Spleen (tissue), 7 donors: Measurements from ENCODE around the gene EYA2.

Experiments used
- CTCF ChIP-seq, 11 experiments: fragments of 200-600 bp in 7 of 11; fragments of 450-650 bp in 4 of 11; sonication (generic) in 4 of 11; IDR thresholded peaks in 8 of 11; conservative IDR thresholded peaks in 3 of 11; 1 replicate in 7 of 11; 2 replicates in 4 of 11; pipeline versions ENCODE4 v1.4.0 to v1.8.0; 2016 to 2021; ENCODE audit warnings: antibody characterized with exemption in 11 of 11, inconsistent platforms in 4 of 11, mild to moderate bottlenecking in 1 of 11
- POLR2A ChIP-seq, 3 donors: fragments of 450-650 bp; IDR thresholded peaks; one replicate each; pipeline ENCODE4 v1.5.1; 2017; ENCODE audit warnings: antibody characterized with exemption in 3 of 3, mild to moderate bottlenecking in 1 of 3
- POLR2AphosphoS5 ChIP-seq, 3 donors: sonication (generic); formaldehyde crosslinking; IDR thresholded peaks; one replicate each; pipeline ENCODE4 v1.5.1; 2017; ENCODE audit warnings: antibody characterized with exemption in 3 of 3
- donor health status: DM: no; HTN: no; CAD: no; lungs with moderate emphysema.
- donor health status: DM: no; HTN: no; CAD: no.
- donor health status: DM: no; HTN: no; CAD: no.

GRCh38 chr20:46951840-46952497, 57.3 kb downstream of the EYA2 start:
- TF ChIP-seq CTCF (IDR thresholded peaks at IDR 0.05 in 8 of 11, conservative IDR thresholded peaks at IDR 0.05 in 3 of 11) (no peak), POLR2A (IDR thresholded peaks at IDR 0.05) (no peak), POLR2AphosphoS5 (IDR thresholded peaks at IDR 0.05) (no peak)
